H1 (cell line): ENCODE results near the gene SPIRE2. TPM values are rescaled to one million over a fixed set of nuclear protein-coding genes. Genes with fewer than 3 reads are reported as not detected.
A peak's percentile ranks its signal among the peaks of the same experiment; 100 is the strongest.

Experiments used
- CTCF ChIA-PET: fragments of 300-600 bp; sonication (Branson Sonifier 250); formaldehyde crosslinking; loops from one replicate; lab custom pipeline; 2021; ENCODE audit not compliant: partially characterized antibody; lab: Charles Lee
- POLR2A ChIA-PET: fragments of 300-600 bp; sonication (Branson Sonifier 250); formaldehyde crosslinking; loops from one replicate; lab custom pipeline; 2021; ENCODE audit warnings: inconsistent platforms; ENCODE audit not compliant: partially characterized antibody; lab: Charles Lee
- DNase-seq, 2 experiments: peaks; one replicate each; pipeline versions ENCODE4 v3.0.0 to v3.0.0-alpha.2; 2010 to 2022; ENCODE audit warnings: low spot score in 2 of 2, low read depth in 1 of 2, mixed read lengths in 1 of 2
- FAIRE-seq: peaks from 2 replicates; lab custom pipeline; 2011; peaks lifted over from hg19 to GRCh38; lab: Jason Lieb, UNC
- H2AFZ ChIP-seq: 2 replicates; pipeline ENCODE4 v1.8.1; 2012; ENCODE audit warnings: low read length, inconsistent platforms
- H2AK5ac ChIP-seq: 2 replicates; pipeline ENCODE4 v1.6.1; 2013; ENCODE audit warnings: low read depth, low read length
- H2BK120ac ChIP-seq: replicated peaks from 2 replicates; pipeline ENCODE3; 2013; ENCODE audit warnings: low read depth, low read length, inconsistent platforms
- H2BK12ac ChIP-seq: 2 replicates; pipeline ENCODE4 v1.6.1; 2013; ENCODE audit warnings: low read depth, low read length
- H2BK15ac ChIP-seq: 2 replicates; pipeline ENCODE4 v1.6.1; 2013; ENCODE audit warnings: low read length
- H2BK20ac ChIP-seq: 2 replicates; pipeline ENCODE4 v1.6.1; 2013; ENCODE audit warnings: low read length
- H2BK5ac ChIP-seq: 2 replicates; pipeline ENCODE4 v1.6.1; 2013; ENCODE audit warnings: low read depth, low read length
- H3K14ac ChIP-seq: 2 replicates; pipeline ENCODE4 v1.6.1; 2013; ENCODE audit warnings: inconsistent platforms; ENCODE audit not compliant: insufficient read length
- H3K18ac ChIP-seq: 2 replicates; pipeline ENCODE4 v1.6.1; 2013; ENCODE audit warnings: low read length; ENCODE audit errors: extremely low read depth
- H3K23ac ChIP-seq: 2 replicates; pipeline ENCODE4 v1.6.1; 2013; ENCODE audit warnings: inconsistent platforms; ENCODE audit not compliant: insufficient read length
- H3K23me2 ChIP-seq: 2 replicates; pipeline ENCODE4 v1.6.1; 2013; ENCODE audit warnings: low read depth, low read length
- H3K27ac ChIP-seq: 2 replicates; pipeline ENCODE4 v1.6.1; 2011; ENCODE audit warnings: low read depth, low read length, inconsistent platforms
- H3K27me3 ChIP-seq, 4 experiments: replicated peaks in 1 of 4; 1 replicate in 1 of 4; 2 replicates in 3 of 4; pipeline versions ENCODE4 v1.6.1 to v1.8.1; 2011 to 2013; ENCODE audit warnings: low read length in 3 of 4, mild to moderate bottlenecking in 3 of 4, inconsistent platforms in 2 of 4, mixed read lengths in 2 of 4, moderate library complexity in 1 of 4; ENCODE audit not compliant: control insufficient read depth in 3 of 4, insufficient read depth in 3 of 4; ENCODE audit errors: extremely low read depth in 1 of 4
- H3K36me3 ChIP-seq, 4 experiments: 2 replicates each; pipeline versions ENCODE4 v1.6.1 to v1.8.1; 2011 to 2013; ENCODE audit warnings: mild to moderate bottlenecking in 4 of 4, low read length in 3 of 4, moderate library complexity in 2 of 4, control low read depth in 1 of 4, inconsistent platforms in 1 of 4; ENCODE audit not compliant: insufficient read depth in 4 of 4, control insufficient read depth in 2 of 4
- H3K4ac ChIP-seq: replicated peaks from 2 replicates; pipeline ENCODE3; 2013; ENCODE audit warnings: low read length, low read depth, mixed read lengths, inconsistent platforms; ENCODE audit not compliant: insufficient read length
- H3K4me1 ChIP-seq, 4 experiments: replicated peaks in 1 of 4; 1 replicate in 1 of 4; 2 replicates in 3 of 4; pipeline versions ENCODE4 v1.6.1 to v1.8.1; 2011 to 2013; ENCODE audit warnings: low read length in 3 of 4, inconsistent platforms in 2 of 4, mixed read lengths in 1 of 4; ENCODE audit not compliant: insufficient read depth in 4 of 4, control insufficient read depth in 3 of 4
- H3K4me2 ChIP-seq, 2 experiments: 2 replicates each; pipeline versions ENCODE4 v1.6.1 to v1.8.1; 2011 to 2013; ENCODE audit warnings: low read depth in 2 of 2, low read length in 2 of 2, control low read depth in 1 of 2, inconsistent platforms in 1 of 2, mild to moderate bottlenecking in 1 of 2; ENCODE audit not compliant: insufficient read depth in 1 of 2
- H3K4me3 ChIP-seq, 4 experiments: fragments of 200-600, 300-600 bp in 1 of 4; sonication (generic), shearing (Covaris generic), sonication (Bioruptor Twin) in 1 of 4; 2 replicates each; pipeline versions ENCODE4 v1.5.1 to v1.8.1; 2011 to 2016; ENCODE audit warnings: low read length in 4 of 4, low read depth in 3 of 4, control low read depth in 2 of 4, inconsistent platforms in 2 of 4, mild to moderate bottlenecking in 2 of 4, mixed read lengths in 1 of 4, moderate library complexity in 1 of 4; ENCODE audit not compliant: insufficient read depth in 2 of 4; ENCODE audit errors: extremely low read depth in 1 of 4
- H3K56ac ChIP-seq: replicated peaks from 2 replicates; pipeline ENCODE3; 2013; ENCODE audit warnings: low read depth, mild to moderate bottlenecking, mixed read lengths, low read length, inconsistent platforms; ENCODE audit not compliant: insufficient read length
- H3K79me1 ChIP-seq: 2 replicates; pipeline ENCODE4 v1.6.1; 2013; ENCODE audit warnings: low read depth, low read length, control low read depth
- H3K79me2 ChIP-seq, 2 experiments: 2 replicates each; pipeline versions ENCODE4 v1.6.1 to v1.8.1; 2012 to 2013; ENCODE audit warnings: low read length in 2 of 2, mild to moderate bottlenecking in 2 of 2, inconsistent platforms in 1 of 2; ENCODE audit not compliant: insufficient read depth in 2 of 2, control insufficient read depth in 1 of 2
- H3K9ac ChIP-seq, 4 experiments: replicated peaks in 1 of 4; 1 replicate in 1 of 4; 2 replicates in 3 of 4; pipeline versions ENCODE4 v1.6.1 to v1.8.1; 2011 to 2013; ENCODE audit warnings: low read depth in 3 of 4, low read length in 3 of 4, control low read depth in 2 of 4, mild to moderate bottlenecking in 2 of 4, moderate library complexity in 2 of 4, inconsistent platforms in 1 of 4; ENCODE audit errors: extremely low read depth in 1 of 4
- H3K9me3 ChIP-seq, 2 experiments: 2 replicates each; pipeline versions ENCODE4 v1.6.1 to v1.8.1; 2012 to 2013; ENCODE audit warnings: mild to moderate bottlenecking in 2 of 2, moderate library complexity in 2 of 2, control low read depth in 1 of 2, inconsistent platforms in 1 of 2, low read depth in 1 of 2, low read length in 1 of 2, mixed read lengths in 1 of 2; ENCODE audit not compliant: insufficient read depth in 2 of 2
- H4K20me1 ChIP-seq, 2 experiments: replicated peaks in 1 of 2; 2 replicates each; pipeline versions ENCODE3 to v1.8.1; 2011 to 2013; ENCODE audit warnings: inconsistent platforms in 2 of 2, low read length in 2 of 2, mild to moderate bottlenecking in 1 of 2; ENCODE audit not compliant: insufficient read depth in 2 of 2, control insufficient read depth in 1 of 2
- H4K5ac ChIP-seq: 2 replicates; pipeline ENCODE4 v1.6.1; 2013; ENCODE audit warnings: low read length, low read depth, mixed read lengths, inconsistent platforms; ENCODE audit not compliant: insufficient read length
- H4K8ac ChIP-seq: 2 replicates; pipeline ENCODE4 v1.8.0; 2013; ENCODE audit warnings: mild to moderate bottlenecking, moderate library complexity, low read length, inconsistent platforms; ENCODE audit not compliant: insufficient read depth; ENCODE audit errors: extremely low read depth
- H4K91ac ChIP-seq: replicated peaks from 2 replicates; pipeline ENCODE3; 2013; ENCODE audit warnings: low read length, mixed read lengths, inconsistent platforms; ENCODE audit not compliant: insufficient read length
- BRCA1 ChIP-seq: IDR thresholded peaks from 2 replicates; pipeline ENCODE4 v1.6.1; 2012; ENCODE audit warnings: low read depth, low read length, improper control_type of control experiment
- PHF8 ChIP-seq: fragments of 200-600 bp; sonication (generic); conservative IDR thresholded peaks from 2 replicates; pipeline ENCODE4 v1.7.1; 2012; ENCODE audit warnings: low read depth, mild to moderate bottlenecking, inconsistent platforms, low read length, moderate library complexity
- WGBS, 2 experiments: shearing (Covaris generic) in 1 of 2; methylation state at CpG; one replicate each; pipeline versions ENCODE4 v1.1.6 to v1.1.7; 2013 to 2015; ENCODE audit warnings: low lambda C conversion rate in 2 of 2, mixed read lengths in 2 of 2, inconsistent platforms in 1 of 2, low coverage in 1 of 2, missing lambda C conversion rate in 1 of 2; ENCODE audit not compliant: insufficient replicate concordance in 2 of 2, insufficient coverage in 1 of 2, insufficient read length in 1 of 2; ENCODE audit errors: extremely low coverage in 1 of 2, missing lambda C conversion rate in 1 of 2; 5-methylcytosine and 5-hydroxymethylcytosine counted together
- long read RNA-seq, 2 experiments: library from RNA in 1 of 2; library from capped mRNA in 1 of 2; stranded (forward); transcript quantifications; one replicate each; pipeline ENCODE4 v2.0.0, GENCODE V29; 2021; ENCODE audit warnings: inconsistent platforms in 1 of 2
- polyA minus RNA-seq, 3 experiments: library from RNA; depleted of rRNA, polyadenylated mRNA; stranded (reverse); fragments of >200 nt; gene quantifications; 1 replicate in 2 of 3; 2 replicates in 1 of 3; pipeline ENCODE4 v1.2.3, GENCODE V29; 2011
- polyA plus RNA-seq, 7 experiments: library from polyadenylated mRNA; depleted of rRNA in 3 of 7; stranded (reverse) in 5 of 7; unstranded in 2 of 7; fragments of >200 nt in 5 of 7; fragments of 200-250 nt in 2 of 7; gene quantifications; 1 replicate in 5 of 7; 2 replicates in 1 of 7; 4 replicates in 1 of 7; pipeline versions ENCODE4 v1.2.1 to v1.2.3, GENCODE V29; 2011 to 2013; ENCODE audit warnings: missing spikeins in 2 of 7, mixed read lengths in 2 of 7
- total RNA-seq: library from RNA; stranded (reverse); fragmentation: NEBNext Ultra II Directional; extraction: Animal tissue kit (Norgen Biotek cat#: 25700); gene quantifications from 2 replicates; pipeline ENCODE4 v1.2.1, GENCODE V29; 2021
- TF ChIP-seq, protein P1 (sequence below): IDR thresholded peaks from 2 replicates; pipeline ENCODE4 v1.6.1; 2011; ENCODE audit warnings: low read length, improper control_type of control experiment
- TF ChIP-seq, protein P2 (sequence below): IDR thresholded peaks from 2 replicates; pipeline ENCODE4 v1.6.1; 2012; ENCODE audit warnings: inconsistent platforms

The SPIRE2 gene, protein sequence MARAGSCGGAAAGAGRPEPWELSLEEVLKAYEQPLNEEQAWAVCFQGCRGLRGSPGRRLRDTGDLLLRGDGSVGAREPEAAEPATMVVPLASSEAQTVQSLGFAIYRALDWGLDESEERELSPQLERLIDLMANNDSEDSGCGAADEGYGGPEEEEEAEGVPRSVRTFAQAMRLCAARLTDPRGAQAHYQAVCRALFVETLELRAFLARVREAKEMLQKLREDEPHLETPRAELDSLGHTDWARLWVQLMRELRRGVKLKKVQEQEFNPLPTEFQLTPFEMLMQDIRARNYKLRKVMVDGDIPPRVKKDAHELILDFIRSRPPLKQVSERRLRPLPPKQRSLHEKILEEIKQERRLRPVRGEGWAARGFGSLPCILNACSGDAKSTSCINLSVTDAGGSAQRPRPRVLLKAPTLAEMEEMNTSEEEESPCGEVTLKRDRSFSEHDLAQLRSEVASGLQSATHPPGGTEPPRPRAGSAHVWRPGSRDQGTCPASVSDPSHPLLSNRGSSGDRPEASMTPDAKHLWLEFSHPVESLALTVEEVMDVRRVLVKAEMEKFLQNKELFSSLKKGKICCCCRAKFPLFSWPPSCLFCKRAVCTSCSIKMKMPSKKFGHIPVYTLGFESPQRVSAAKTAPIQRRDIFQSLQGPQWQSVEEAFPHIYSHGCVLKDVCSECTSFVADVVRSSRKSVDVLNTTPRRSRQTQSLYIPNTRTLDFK
- total RNA-seq (12.2 and 15.4 TPM in 2 replicates), polyA plus RNA-seq (2011; rRNA removed) (7.4 and 10.2 TPM in 2 replicates), polyA minus RNA-seq (2011; rRNA and poly(A)+ RNA removed) (5.5 TPM in 2 replicates)
- polyA plus RNA-seq (2011; cell fraction: cytosol; rRNA removed), result 10.6 TPM
- 34.5 TPM for polyA plus RNA-seq (2011; cell fraction: nucleus; rRNA removed)
- 9.3 to 12.1 TPM (median 10.9 TPM) in 4 replicates for polyA plus RNA-seq (2012, experiment 1 of 2)
- 9.6 TPM for polyA plus RNA-seq (2012, experiment 2 of 2)
- 7.7 TPM for polyA plus RNA-seq (2013, experiment 1 of 2)
- 6.7 TPM for polyA plus RNA-seq (2013, experiment 2 of 2)
- polyA minus RNA-seq (2011; cell fraction: cytosol; rRNA and poly(A)+ RNA removed), result 10.1 TPM
- 9.1 TPM for polyA minus RNA-seq (2011; cell fraction: nucleus; rRNA and poly(A)+ RNA removed)
- long read RNA-seq, experiment 1, partial matches to known transcripts, result 0 of 1 reads
- long read RNA-seq, experiment 1, other reads (novel, unspliced or antisense), result 1 of 1 reads
- long read RNA-seq, experiment 2, result 0 reads

DNA sequence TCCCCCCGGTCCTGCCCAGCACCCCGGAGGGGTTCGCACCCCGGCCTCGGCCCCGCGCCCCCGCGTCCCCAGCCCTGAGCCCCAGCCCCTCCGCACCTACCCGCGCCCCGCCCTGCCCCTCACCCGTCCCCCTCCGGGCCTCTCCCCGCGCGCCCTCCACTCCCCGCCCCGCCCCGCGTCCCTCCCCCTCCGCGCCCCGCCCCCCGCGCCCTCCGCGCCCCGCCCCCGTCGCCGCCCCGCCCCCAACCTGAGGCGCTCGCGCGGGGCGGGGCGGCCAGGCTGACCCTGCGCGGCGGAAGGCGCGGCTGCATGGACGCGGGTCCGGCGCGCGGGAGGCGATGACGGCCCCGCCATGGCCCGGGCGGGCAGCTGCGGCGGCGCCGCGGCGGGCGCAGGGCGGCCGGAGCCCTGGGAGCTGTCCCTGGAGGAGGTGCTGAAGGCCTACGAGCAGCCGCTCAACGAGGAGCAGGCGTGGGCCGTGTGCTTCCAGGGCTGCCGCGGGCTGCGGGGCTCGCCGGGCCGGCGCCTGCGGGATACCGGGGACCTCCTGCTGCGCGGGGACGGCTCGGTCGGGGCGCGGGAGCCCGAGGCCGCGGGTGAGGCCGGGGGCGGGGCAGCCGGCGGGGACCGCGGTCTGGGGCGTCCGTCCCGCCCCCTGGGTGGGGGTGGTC lies at the start of gene SPIRE2:
Gene SPIRE2 (plus strand): TSS at position 277 of the 671 bp plus-strand sequence. CDS start 76 bp downstream, at position 353.
- peak within 1 kb of the TSS; percentile 59 for H3K56ac ChIP-seq
- H2AFZ ChIP-seq, result 0 out of 2 replicates have a peak within 1 kb of the TSS, but pooled peaks have one; percentile 50
- H3K23ac ChIP-seq, result no peak within 1 kb of the TSS
- H4K8ac ChIP-seq, result no peak within 1 kb of the TSS
- no peak within 1 kb of the TSS for H3K14ac ChIP-seq
- H3K4me3 ChIP-seq, result peak within 1 kb of the TSS; percentile 42 to 83 (median 63)
- H4K20me1 ChIP-seq, result peaks cover 0 to 6% of the 10 kb centered on the region in 2 experiments
- peak within 1 kb of the TSS; percentile 73 for H4K5ac ChIP-seq
- no peaks in the 10 kb centered on the region for H3K79me2 ChIP-seq
- H2AK5ac ChIP-seq, result no peak within 1 kb of the TSS
- no peaks in the 10 kb centered on the region for H3K36me3 ChIP-seq
- H3K27ac ChIP-seq, result no peak within 1 kb of the TSS
- no peaks in the 10 kb centered on the region for H3K9me3 ChIP-seq
- peak within 1 kb of the TSS; percentile 15; the same call in 1 of the 2 replicates for H2BK5ac ChIP-seq
- ChIA-PET CTCF (interaction anchor here (0.6 to 2.8 kb wide), 3 partner anchors 32 to 507 kb away, joined by 3 to 13 read pairs (median 3); no protein-coding TSS in a partner anchor), POLR2A (interaction anchor here (0.7 to 4.4 kb wide), 13 partner anchors 10 to 264 kb away, joined by 3 to 34 read pairs (median 4); partner anchors contain the start of genes FANCA, TCF25 and TUBB3)
- DNase-seq (peak in 1 of 2 experiments; percentile 88), FAIRE-seq (no peak)
- H3K9ac ChIP-seq, result peak within 1 kb of the TSS in 2 of 4 experiments; percentile 25 to 40; a peak in 3 of 7 replicates
- peaks cover 0 to 8% (median 4%) of the 10 kb centered on the region in 4 experiments; a peak in 4 of 7 replicates for H3K4me1 ChIP-seq
- H4K91ac ChIP-seq, result no peak within 1 kb of the TSS
- WGBS, 2 experiments, result 1% methylated on average over 18 of the region's 98 CpGs; no CpG with 5 or more reads in 1 of the 2 experiments
- H3K18ac ChIP-seq, result no peak within 1 kb of the TSS
- H3K4me2 ChIP-seq, result peak within 1 kb of the TSS; percentile 73 to 90
- H2BK20ac ChIP-seq, result no peak within 1 kb of the TSS
- H2BK120ac ChIP-seq, result no peak within 1 kb of the TSS
- no peaks in the 10 kb centered on the region for H3K27me3 ChIP-seq
- H2BK12ac ChIP-seq, result peak within 1 kb of the TSS; percentile 35; the same call in 1 of the 2 replicates
- H3K23me2 ChIP-seq, result peaks cover 6% of the 10 kb centered on the region; the same call in 1 of the 2 replicates
- H2BK15ac ChIP-seq, result no peak within 1 kb of the TSS
- peak within 1 kb of the TSS; percentile 98 for H3K4ac ChIP-seq
- peaks cover 2% of the 10 kb centered on the region; the same call in 1 of the 2 replicates for H3K79me1 ChIP-seq
- TF ChIP-seq PHF8 (peak; percentile 41), BRCA1 (no peak)
- TF ChIP-seq, protein P1, sequence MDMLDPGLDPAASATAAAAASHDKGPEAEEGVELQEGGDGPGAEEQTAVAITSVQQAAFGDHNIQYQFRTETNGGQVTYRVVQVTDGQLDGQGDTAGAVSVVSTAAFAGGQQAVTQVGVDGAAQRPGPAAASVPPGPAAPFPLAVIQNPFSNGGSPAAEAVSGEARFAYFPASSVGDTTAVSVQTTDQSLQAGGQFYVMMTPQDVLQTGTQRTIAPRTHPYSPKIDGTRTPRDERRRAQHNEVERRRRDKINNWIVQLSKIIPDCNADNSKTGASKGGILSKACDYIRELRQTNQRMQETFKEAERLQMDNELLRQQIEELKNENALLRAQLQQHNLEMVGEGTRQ, result no peak
- TF ChIP-seq, protein P2, sequence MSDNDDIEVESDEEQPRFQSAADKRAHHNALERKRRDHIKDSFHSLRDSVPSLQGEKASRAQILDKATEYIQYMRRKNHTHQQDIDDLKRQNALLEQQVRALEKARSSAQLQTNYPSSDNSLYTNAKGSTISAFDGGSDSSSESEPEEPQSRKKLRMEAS, result peak; percentile 31; the same call in 1 of the 2 replicates
